Measurements from ENCODE around the gene GRIP2. TPM values are rescaled to one million over a fixed set of nuclear protein-coding genes. Genes with fewer than 3 reads are reported as not detected.

Gene GRIP2
- total and polyA plus RNA-seq, 12 donors: 0.09 to 2.5 (median 1.1) TPM

- TF ChIP-seq POLR2A (IDR thresholded peaks at IDR 0.05) (no peak), CTCF (IDR thresholded peaks at IDR 0.05) (no peak)
- peaks cover 0 to 76% of the 10 kb centered on the region in 2 donors for H3K36me3 ChIP-seq (replicated peaks in 1 of 2)
- intact Hi-C loops (cut with DNase I): no loop called here
- no peaks in the 10 kb centered on the region for H3K27me3 ChIP-seq
- DNase-seq: no peak
- WGBS, 4 donors: 90 to 97% (median 97%) methylated on average over 3 of the region's 3 CpGs
- no peaks in the 10 kb centered on the region for H3K9me3 ChIP-seq (replicated peaks in 1 of 3)
- H3K4me1 ChIP-seq (replicated peaks in 1 of 2): peaks cover 12 to 15% of the 10 kb centered on the region in 2 donors
- H3K4me3 ChIP-seq: no peak overlapping the region
- no peak overlapping the region for H3K27ac ChIP-seq
These were observed 54.2 kb downstream of the GRIP2 start for GRCh38 chr3:14485981-14486380.

GRCh38 chr3:14484741-14485140 is 55.4 kb downstream of the GRIP2 start:
- WGBS, 4 donors: 89 to 92% (median 91%) methylated on average over 17 of the region's 17 CpGs
- Histone ChIP-seq H3K27me3 (no peaks in the 10 kb centered on the region), H3K4me1 (replicated peaks in 1 of 2) (peaks cover 12 to 24% of the 10 kb centered on the region in 2 donors), H3K9me3 (replicated peaks in 1 of 3) (no peaks in the 10 kb centered on the region), H3K4me3 (no peak overlapping the region), H3K36me3 (replicated peaks in 1 of 2) (peaks cover 0 to 89% of the 10 kb centered on the region in 2 donors), H3K27ac (no peak overlapping the region)
- TF ChIP-seq CTCF (IDR thresholded peaks at IDR 0.05) (no peak), POLR2A (IDR thresholded peaks at IDR 0.05) (no peak)
- intact Hi-C loops (cut with DNase I): no loop called here
- DNase-seq: no peak

GRCh38 chr3:14483286-14483685 is 56.9 kb downstream of the GRIP2 start:
- 89 to 100% (median 98%) methylated on average over 1 of the region's 1 CpG for WGBS, 4 donors
- TF ChIP-seq POLR2A (IDR thresholded peaks at IDR 0.05) (no peak), CTCF (IDR thresholded peaks at IDR 0.05) (no peak)
- H3K27ac ChIP-seq: no peak overlapping the region
- H3K9me3 ChIP-seq (replicated peaks in 1 of 3): no peaks in the 10 kb centered on the region
- H3K36me3 ChIP-seq (replicated peaks in 1 of 2): peaks cover 0 to 94% of the 10 kb centered on the region in 2 donors
- peaks cover 12 to 28% of the 10 kb centered on the region in 2 donors for H3K4me1 ChIP-seq (replicated peaks in 1 of 2)
- H3K27me3 ChIP-seq: no peaks in the 10 kb centered on the region
- no peak overlapping the region for H3K4me3 ChIP-seq
- no peak for DNase-seq
- intact Hi-C loops (cut with DNase I): no loop called here

GRCh38 chr3:14482271-14482721 is 57.8 kb downstream of the GRIP2 start:
- Histone ChIP-seq H3K27ac (peak overlapping the region in 1 of 5 donors; percentile 3), H3K4me3 (no peak overlapping the region), H3K27me3 (no peaks in the 10 kb centered on the region), H3K4me1 (replicated peaks in 1 of 2) (peaks cover 12 to 28% of the 10 kb centered on the region in 2 donors), H3K36me3 (replicated peaks in 1 of 2) (peaks cover 0 to 89% of the 10 kb centered on the region in 2 donors), H3K9me3 (replicated peaks in 1 of 3) (no peaks in the 10 kb centered on the region)
- peak in 3 of 7 donors; percentile 53 to 69 (median 56) for DNase-seq
- WGBS, 4 donors: 54 to 100% (median 81%) methylated on average over 2 of the region's 2 CpGs
- intact Hi-C loops (cut with DNase I): no loop called here
- no peak for TF ChIP-seq CTCF (IDR thresholded peaks at IDR 0.05)
- TF ChIP-seq POLR2A (IDR thresholded peaks at IDR 0.05): no peak
